ENCODE data around the gene HOXB2. TPM values are rescaled to one million over a fixed set of nuclear protein-coding genes. Genes with fewer than 3 reads are reported as not detected.

HOXB2 gene
- total and polyA plus RNA-seq, 9 of the 15 experiments (the other 6 are each of a cell fraction or from before 2014, with no cell fraction given), result 2.1 to 97.7 (median 21.2) TPM

DNA sequence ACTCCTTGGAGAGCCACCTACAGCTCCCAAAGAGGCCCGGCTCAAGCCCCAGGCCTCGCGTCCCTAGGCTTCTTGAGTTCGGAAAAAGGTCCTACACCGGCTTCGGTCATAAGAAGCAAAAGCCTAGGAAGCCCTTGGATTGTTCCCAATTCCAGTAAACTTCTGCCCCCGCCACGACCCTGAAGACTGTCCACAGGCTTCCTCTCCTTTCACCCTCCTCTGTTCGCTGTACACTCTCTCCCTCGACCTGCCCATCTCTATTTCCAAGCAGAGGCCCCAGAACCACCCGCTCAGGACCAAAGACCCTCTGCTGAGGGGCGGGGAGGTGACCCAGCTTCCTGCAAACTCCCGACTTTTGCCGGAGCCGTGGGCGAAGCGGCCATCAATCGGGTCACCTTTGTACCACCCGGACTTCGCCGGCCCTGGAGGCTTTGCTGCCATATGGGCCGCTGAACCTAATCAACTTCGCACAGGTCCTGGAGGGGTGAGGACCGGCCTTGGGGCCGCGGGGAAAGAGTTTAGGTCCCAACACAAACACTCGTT, 2.7 kb downstream of the HOXB2 start (continued):
- TF ChIP-seq, protein P1, sequence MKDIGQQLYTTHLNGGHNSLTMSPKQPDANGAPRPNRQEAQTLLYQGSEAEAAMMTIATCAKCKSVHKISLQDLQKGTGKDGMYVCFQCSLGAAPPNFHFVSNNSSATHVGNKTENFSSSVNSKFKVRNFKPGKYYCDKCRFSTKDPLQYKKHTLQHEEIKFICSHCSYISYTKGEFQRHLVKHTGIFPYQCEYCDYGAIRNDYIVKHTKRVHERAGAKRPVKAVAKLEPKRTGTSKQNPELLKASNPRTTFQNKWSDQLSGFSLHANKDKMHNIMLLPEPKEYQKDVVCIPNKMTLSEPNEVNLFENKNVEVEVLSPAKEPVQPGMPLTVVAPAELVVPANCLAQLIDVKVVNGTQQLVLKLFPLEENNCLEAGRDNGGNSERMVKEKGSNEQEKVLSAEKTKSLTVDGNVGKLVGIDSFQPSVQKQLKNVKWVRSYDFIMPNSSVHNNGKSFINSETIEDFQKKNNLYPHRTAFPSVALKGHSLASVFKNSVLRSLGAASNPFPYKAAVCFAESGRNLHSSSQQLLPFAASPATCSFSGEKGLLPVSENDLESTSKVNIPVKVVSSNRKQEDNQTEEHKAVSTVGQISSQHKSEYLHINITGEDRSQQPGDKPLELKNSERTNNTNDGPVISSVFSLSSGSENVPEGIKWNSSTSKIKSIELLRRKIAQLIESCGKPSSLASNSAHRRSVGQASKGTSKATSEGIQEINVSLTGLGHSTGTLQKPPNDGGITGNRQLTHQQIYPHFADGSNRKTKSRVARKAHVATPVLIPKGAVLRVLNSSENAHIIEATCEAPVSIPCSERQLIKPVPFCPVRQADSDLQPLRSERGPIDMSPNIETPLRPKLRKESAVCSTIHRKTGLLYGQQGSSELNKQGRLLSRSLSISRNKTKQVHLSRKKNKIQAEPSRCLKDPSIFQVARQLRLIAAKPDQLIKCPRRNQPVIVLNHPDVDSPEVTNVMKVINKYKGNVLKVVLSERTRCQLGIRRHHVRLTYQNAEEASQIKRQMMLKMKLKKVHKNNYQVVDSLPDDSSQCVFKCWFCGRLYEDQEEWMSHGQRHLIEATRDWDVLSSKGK (CRISPR knock-in tag; IDR thresholded peaks at IDR 0.05), result no peak
- TF ChIP-seq MTA2 (IDR thresholded peaks at IDR 0.05; ENCODE audit: low read depth) (no peak), NFATC3 (IDR thresholded peaks at IDR 0.05) (no peak), ERF (CRISPR knock-in tag; IDR thresholded peaks at IDR 0.05) (0 out of 2 replicates have a peak, but pooled peaks have one; percentile 57), PHF20 (IDR thresholded peaks at IDR 0.05; ENCODE audit: partially characterized antibody) (no peak), MYC (IDR thresholded peaks at IDR 0.05; ENCODE audit: low read depth, low read length) (no peak), MYC (CRISPR knock-in tag; IDR thresholded peaks at IDR 0.05; ENCODE audit: borderline replicate concordance, low read depth) (no peak), NBN (IDR thresholded peaks at IDR 0.05; ENCODE audit: low read depth) (no peak), SUPT5H (IDR thresholded peaks at IDR 0.05) (0 out of 2 replicates have a peak, but pooled peaks have one; percentile 3), ZNF121 (CRISPR knock-in tag; conservative IDR thresholded peaks at IDR 0.05) (no peak), MITF (IDR thresholded peaks at IDR 0.05) (no peak), MXI1 (IDR thresholded peaks at IDR 0.05; ENCODE audit: low read depth, low read length) (no peak), EP400 (IDR thresholded peaks at IDR 0.05) (0 out of 2 replicates have a peak, but pooled peaks have one; percentile 3), RBFOX2 (IDR thresholded peaks at IDR 0.05; ENCODE audit: low read depth, low read length) (peak; percentile 69), KDM5B (IDR thresholded peaks at IDR 0.05; ENCODE audit: insufficient replicate concordance, low read depth, low read length) (peak; percentile 37)
- TF ChIP-seq, protein P2, sequence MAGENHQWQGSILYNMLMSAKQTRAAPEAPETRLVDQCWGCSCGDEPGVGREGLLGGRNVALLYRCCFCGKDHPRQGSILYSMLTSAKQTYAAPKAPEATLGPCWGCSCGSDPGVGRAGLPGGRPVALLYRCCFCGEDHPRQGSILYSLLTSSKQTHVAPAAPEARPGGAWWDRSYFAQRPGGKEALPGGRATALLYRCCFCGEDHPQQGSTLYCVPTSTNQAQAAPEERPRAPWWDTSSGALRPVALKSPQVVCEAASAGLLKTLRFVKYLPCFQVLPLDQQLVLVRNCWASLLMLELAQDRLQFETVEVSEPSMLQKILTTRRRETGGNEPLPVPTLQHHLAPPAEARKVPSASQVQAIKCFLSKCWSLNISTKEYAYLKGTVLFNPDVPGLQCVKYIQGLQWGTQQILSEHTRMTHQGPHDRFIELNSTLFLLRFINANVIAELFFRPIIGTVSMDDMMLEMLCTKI (IDR thresholded peaks at IDR 0.05; ENCODE audit: partially characterized antibody), result no peak
- TF ChIP-seq, protein P3, sequence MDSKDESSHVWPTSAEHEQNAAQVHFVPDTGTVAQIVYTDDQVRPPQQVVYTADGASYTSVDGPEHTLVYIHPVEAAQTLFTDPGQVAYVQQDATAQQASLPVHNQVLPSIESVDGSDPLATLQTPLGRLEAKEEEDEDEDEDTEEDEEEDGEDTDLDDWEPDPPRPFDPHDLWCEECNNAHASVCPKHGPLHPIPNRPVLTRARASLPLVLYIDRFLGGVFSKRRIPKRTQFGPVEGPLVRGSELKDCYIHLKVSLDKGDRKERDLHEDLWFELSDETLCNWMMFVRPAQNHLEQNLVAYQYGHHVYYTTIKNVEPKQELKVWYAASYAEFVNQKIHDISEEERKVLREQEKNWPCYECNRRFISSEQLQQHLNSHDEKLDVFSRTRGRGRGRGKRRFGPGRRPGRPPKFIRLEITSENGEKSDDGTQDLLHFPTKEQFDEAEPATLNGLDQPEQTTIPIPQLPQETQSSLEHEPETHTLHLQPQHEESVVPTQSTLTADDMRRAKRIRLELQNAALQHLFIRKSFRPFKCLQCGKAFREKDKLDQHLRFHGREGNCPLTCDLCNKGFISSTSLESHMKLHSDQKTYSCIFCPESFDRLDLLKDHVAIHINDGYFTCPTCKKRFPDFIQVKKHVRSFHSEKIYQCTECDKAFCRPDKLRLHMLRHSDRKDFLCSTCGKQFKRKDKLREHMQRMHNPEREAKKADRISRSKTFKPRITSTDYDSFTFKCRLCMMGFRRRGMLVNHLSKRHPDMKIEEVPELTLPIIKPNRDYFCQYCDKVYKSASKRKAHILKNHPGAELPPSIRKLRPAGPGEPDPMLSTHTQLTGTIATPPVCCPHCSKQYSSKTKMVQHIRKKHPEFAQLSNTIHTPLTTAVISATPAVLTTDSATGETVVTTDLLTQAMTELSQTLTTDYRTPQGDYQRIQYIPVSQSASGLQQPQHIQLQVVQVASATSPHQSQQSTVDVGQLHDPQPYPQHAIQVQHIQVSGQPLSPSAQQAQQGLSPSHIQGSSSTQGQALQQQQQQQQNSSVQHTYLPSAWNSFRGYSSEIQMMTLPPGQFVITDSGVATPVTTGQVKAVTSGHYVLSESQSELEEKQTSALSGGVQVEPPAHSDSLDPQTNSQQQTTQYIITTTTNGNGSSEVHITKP (IDR thresholded peaks at IDR 0.05; ENCODE audit: partially characterized antibody), result no peak
- TF ChIP-seq, protein P4, sequence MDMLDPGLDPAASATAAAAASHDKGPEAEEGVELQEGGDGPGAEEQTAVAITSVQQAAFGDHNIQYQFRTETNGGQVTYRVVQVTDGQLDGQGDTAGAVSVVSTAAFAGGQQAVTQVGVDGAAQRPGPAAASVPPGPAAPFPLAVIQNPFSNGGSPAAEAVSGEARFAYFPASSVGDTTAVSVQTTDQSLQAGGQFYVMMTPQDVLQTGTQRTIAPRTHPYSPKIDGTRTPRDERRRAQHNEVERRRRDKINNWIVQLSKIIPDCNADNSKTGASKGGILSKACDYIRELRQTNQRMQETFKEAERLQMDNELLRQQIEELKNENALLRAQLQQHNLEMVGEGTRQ (CRISPR knock-in tag; IDR thresholded peaks at IDR 0.05), result 0 out of 2 replicates have a peak, but pooled peaks have one; percentile 7
